ENCODE data around the gene SNAI3. TPM values are rescaled to one million over a fixed set of nuclear protein-coding genes. Genes with fewer than 3 reads are reported as not detected.

Gene SNAI3
- total and polyA plus RNA-seq, 9 of the 15 experiments (the other 6 are each of a cell fraction or from before 2014, with no cell fraction given): 0.04 to 4.1 (median 0.80) TPM; not detected in 1

DNA sequence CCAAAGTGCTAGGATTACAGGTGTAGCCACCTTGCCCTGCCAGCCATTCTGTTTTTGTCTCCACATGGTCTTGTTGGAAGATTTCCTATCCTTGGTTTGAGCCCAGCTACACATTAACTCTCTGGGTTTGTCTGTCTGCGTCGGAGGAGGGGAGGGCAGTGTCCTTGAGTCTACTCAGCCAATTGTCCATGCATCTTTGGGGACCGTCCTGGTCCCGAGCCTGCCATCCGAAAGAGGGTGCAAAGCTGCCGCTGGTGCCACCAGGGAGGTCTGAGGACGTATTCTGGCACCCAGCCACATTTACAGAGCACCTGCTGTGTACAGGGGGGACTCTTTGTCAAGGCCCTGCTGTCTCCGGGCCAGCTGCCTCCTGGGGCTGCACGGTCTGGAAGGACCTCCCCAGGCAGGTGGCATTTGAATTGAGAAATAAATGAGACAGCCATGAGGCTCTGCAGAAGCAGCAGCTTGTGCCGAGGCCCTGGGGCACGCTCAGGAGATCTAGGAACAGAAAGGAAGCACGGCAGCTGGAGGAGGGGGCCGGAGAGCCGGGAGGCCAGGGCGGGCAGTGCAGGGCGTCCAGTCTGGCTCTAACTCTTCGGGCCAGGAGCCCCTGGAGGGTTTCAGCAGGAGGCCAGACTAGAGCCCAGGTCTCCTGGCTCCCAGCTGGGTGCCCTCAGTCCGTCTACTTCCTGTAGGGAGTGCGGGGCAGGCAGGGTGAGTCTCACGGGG lies 36.9 kb downstream of the SNAI3 start (continued):
- TF ChIP-seq, protein P1, sequence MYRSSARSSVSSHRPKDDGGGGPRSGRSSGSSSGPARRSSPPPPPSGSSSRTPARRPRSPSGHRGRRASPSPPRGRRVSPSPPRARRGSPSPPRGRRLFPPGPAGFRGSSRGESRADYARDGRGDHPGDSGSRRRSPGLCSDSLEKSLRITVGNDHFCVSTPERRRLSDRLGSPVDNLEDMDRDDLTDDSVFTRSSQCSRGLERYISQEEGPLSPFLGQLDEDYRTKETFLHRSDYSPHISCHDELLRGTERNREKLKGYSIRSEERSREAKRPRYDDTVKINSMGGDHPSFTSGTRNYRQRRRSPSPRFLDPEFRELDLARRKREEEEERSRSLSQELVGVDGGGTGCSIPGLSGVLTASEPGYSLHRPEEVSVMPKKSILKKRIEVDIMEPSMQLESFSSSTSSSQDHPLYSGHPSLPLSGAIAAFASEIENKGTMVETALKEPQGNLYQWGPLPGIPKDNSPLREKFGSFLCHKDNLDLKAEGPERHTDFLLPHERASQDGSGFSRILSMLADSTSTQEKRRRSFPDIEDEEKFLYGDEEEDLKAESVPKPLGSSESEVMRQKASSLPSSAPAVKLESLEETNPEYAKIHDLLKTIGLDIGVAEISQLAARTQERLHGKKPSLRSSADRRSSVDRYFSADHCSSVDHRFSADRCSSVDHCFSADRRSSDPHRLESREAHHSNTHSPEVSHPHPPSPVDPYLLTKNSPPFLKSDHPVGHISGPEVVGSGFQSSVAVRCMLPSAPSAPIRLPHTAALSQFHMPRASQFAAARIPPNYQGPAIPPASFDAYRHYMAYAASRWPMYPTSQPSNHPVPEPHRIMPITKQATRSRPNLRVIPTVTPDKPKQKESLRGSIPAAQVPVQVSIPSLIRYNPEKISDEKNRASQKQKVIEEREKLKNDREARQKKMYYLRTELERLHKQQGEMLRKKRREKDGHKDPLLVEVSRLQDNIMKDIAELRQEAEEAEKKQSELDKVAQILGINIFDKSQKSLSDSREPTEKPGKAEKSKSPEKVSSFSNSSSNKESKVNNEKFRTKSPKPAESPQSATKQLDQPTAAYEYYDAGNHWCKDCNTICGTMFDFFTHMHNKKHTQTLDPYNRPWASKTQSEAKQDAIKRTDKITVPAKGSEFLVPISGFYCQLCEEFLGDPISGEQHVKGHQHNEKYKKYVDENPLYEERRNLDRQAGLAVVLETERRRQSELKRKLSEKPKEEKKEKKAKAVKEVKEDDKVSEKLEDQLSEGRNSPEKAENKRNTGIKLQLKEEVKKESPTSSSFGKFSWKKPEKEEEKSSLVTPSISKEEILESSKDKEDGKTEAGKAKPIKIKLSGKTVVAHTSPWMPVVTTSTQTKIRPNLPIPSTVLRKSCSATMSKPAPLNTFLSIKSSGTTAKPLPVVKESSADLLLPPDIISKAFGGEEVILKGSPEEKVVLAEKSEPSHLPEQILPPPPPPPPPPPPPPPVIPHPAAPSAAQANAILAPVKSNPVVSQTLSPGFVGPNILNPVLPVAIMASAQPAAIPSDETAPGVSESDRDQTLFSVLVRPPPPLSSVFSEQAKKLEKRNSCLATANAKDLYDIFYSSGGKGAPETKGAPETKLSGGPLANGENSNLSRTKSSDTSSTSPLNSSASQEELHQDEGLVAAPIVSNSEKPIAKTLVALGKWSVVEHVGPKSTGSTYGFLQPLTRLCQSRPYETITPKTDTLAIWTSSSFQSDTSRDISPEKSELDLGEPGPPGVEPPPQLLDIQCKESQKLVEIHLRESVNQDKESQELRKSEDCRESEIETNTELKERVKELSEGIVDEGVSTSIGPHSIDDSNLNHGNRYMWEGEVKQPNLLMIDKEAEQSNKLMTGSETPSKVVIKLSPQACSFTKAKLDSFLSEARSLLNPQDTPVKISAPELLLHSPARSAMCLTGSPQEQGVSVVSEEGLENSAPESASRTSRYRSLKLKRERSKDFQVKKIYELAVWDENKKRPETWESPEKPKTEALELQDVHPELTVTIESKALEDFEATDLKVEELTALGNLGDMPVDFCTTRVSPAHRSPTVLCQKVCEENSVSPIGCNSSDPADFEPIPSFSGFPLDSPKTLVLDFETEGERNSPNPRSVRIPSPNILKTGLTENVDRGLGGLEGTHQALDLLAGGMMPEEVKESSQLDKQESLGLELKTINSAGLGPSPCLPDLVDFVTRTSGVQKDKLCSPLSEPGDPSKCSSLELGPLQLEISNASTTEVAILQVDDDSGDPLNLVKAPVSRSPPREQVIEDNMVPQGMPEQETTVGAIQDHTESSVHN (IDR thresholded peaks at IDR 0.05; ENCODE audit: borderline replicate concordance in 1 of 2, low read depth in 1 of 2): no peak
- TF ChIP-seq HDAC2 (IDR thresholded peaks at IDR 0.05) (no peak), WHSC1 (IDR thresholded peaks at IDR 0.05; ENCODE audit: low read length) (no peak)

Data from K562 (cell line).